Duodenal mucosa (tissue), 2 donors: ENCODE results near the gene INSL4.

ENCODE experiments used
- H3K27ac ChIP-seq: one replicate; pipeline ENCODE4 v1.7.0; 2013; ENCODE audit warnings: low read depth, low read length
- H3K27me3 ChIP-seq, 2 donors: one replicate each; pipeline ENCODE4 v1.7.0; 2013; ENCODE audit warnings: low read length in 2 of 2, control low read depth in 1 of 2; ENCODE audit not compliant: insufficient read depth in 2 of 2, control insufficient read depth in 1 of 2
- H3K36me3 ChIP-seq, 2 donors: one replicate each; pipeline ENCODE4 v1.7.0; 2013; ENCODE audit warnings: low read length in 2 of 2, control low read depth in 1 of 2; ENCODE audit not compliant: insufficient read depth in 2 of 2, control insufficient read depth in 1 of 2
- H3K4me1 ChIP-seq, 2 donors: one replicate each; pipeline ENCODE4 v1.7.0; 2013; ENCODE audit warnings: low read length in 2 of 2, control low read depth in 1 of 2; ENCODE audit not compliant: insufficient read depth in 2 of 2, control insufficient read depth in 1 of 2
- H3K4me3 ChIP-seq, 2 donors: one replicate each; pipeline ENCODE4 v1.7.0; 2013; ENCODE audit warnings: low read length in 2 of 2, low read depth in 1 of 2
- H3K9ac ChIP-seq, 2 donors: one replicate each; pipeline ENCODE4 v1.7.0; 2013; ENCODE audit warnings: low read length in 2 of 2, low read depth in 1 of 2
- H3K9me3 ChIP-seq, 2 donors: one replicate each; pipeline ENCODE4 v1.7.0; 2013; ENCODE audit warnings: low read length in 2 of 2, control low read depth in 1 of 2; ENCODE audit not compliant: control insufficient read depth in 1 of 2

The INSL4 gene

DNA sequence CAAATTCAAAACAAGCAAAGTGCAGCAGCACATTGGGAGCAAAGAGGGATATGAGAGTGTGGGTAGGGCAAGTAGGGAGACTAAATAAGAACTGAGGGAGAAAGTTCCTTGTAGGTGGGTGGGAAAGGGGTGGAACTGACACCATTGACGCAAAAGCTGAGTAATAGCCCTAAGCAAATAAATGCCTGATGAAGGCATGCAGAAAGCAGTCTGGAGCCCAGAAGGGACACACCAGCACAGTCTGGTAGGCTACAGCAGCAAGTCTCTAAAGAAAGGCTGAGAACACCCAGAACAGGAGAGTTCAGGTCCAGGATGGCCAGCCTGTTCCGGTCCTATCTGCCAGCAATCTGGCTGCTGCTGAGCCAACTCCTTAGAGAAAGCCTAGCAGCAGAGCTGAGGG lies at the start of gene INSL4:
INSL4 (plus strand) TSS at position 208 of the 400 bp plus-strand sequence; CDS start at position 313, 105 bp downstream.
- Histone ChIP-seq H3K9me3 (no peaks in the 10 kb centered on the region), H3K27me3 (no peaks in the 10 kb centered on the region), H3K9ac (no peak within 1 kb of the TSS), H3K4me3 (no peak within 1 kb of the TSS), H3K4me1 (no peaks in the 10 kb centered on the region), H3K27ac (no peak within 1 kb of the TSS), H3K36me3 (no peaks in the 10 kb centered on the region)

- no peak overlapping the region for H3K27ac ChIP-seq
- no peaks in the 10 kb centered on the region for H3K27me3 ChIP-seq
- H3K4me3 ChIP-seq: no peak overlapping the region
- H3K4me1 ChIP-seq: no peaks in the 10 kb centered on the region
- no peaks in the 10 kb centered on the region for H3K9me3 ChIP-seq
- H3K36me3 ChIP-seq: no peaks in the 10 kb centered on the region
- H3K9ac ChIP-seq: no peak overlapping the region
Observed at GRCh38 chr9:5184776-5185175, 46.4 kb upstream of the INSL4 start.

- H3K4me1 ChIP-seq: no peaks in the 10 kb centered on the region
- no peaks in the 10 kb centered on the region for H3K27me3 ChIP-seq
- no peak within 1 kb of the TSS for H3K9ac ChIP-seq
- no peaks in the 10 kb centered on the region for H3K36me3 ChIP-seq
- H3K9me3 ChIP-seq: no peaks in the 10 kb centered on the region
- H3K4me3 ChIP-seq: no peak within 1 kb of the TSS
- no peak within 1 kb of the TSS for H3K27ac ChIP-seq
Observed at GRCh38 chr9:5185220-5185840, 45.9 kb upstream of the INSL4 start, which contains the start of gene INSL6. INSL6 (minus strand) TSS chr9:5185639; CDS start chr9:5185602, 37 bp downstream.

DNA sequence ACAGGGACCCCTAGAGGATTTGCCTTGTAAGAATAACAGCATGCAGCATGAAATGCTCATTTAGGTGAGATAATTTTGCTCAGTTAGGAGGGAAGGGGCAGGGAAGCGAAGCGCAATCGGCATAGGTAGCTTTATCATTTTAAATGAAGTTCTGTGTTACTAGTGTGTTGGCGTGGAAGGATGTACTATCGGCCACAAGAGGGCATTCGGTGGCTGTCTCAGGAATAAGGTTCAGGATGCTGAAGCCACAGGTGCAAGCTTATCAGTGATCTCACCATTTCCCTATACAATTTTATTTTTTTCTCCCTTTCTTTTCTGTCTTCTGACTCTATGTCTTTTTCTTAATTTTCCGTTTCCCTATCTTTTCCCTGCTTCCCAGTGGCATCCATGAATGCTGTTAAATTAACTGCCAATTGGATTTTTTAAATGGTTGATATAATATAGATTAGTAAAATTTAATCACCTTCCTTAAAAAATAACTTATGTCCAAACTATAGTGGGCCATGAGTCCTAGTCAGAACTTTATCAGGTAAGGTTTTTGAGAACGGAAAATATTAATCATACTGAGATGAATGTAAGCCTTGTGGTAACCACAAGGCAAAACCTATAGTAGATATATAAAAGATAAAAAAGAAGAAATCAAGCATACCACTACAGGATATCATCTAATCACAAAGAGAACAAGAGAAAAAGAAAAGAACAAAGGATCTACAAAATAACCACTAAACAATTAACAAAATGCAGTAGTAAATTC lies 44.6 kb upstream of the INSL4 start:
- no peaks in the 10 kb centered on the region for H3K36me3 ChIP-seq
- no peaks in the 10 kb centered on the region for H3K27me3 ChIP-seq
- no peaks in the 10 kb centered on the region for H3K4me1 ChIP-seq
- no peak overlapping the region for H3K9ac ChIP-seq
- H3K4me3 ChIP-seq: no peak overlapping the region
- H3K9me3 ChIP-seq: no peaks in the 10 kb centered on the region
- no peak overlapping the region for H3K27ac ChIP-seq

DNA sequence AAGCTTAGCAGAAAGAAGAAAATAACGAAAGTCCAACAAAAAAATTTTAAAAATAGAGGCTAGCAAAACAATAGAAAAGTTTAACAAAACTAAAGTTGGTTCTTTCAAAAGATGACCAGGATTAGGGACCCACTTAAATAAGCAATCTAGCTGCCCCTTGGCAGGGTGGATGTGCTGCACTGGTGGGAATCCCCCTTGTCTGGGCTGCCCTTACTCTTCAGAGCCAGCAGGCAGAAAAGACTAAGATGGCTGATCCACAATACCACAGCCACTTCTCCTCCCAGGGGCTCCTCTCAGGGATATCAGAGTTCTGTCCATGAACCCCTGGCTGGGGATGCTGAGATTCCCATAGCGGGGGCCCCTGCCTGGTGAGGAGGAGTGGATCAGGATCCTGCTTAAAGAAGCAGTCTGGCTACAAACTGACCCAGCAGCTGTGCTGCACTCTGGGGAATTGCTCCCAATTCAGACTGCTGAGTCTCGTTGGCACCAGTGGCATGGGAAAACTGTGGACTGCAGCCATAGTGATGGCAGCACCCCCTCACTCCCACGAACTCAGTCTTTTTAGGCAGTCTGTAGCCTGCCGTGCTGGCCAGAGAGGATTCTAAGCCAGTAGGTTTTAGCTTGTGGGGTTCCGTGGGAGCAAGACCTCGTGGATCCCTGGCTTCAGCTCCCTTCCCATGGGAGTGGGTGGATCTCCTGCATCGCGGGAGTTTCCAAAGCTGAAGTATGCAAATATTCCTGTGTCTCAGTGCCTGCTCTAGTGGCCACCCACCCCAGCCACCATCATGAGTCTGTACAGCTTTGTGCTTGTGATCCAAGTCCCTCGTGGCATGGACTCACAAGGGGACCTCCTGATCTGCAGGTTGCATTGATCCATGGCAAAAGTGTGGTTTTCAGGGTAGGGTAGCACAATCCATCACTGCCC lies 42.9 kb upstream of the INSL4 start:
- no peak overlapping the region for H3K4me3 ChIP-seq
- no peaks in the 10 kb centered on the region for H3K4me1 ChIP-seq
- no peak overlapping the region for H3K9ac ChIP-seq
- H3K27me3 ChIP-seq: no peaks in the 10 kb centered on the region
- H3K27ac ChIP-seq: no peak overlapping the region
- H3K36me3 ChIP-seq: no peaks in the 10 kb centered on the region
- H3K9me3 ChIP-seq: no peaks in the 10 kb centered on the region

GRCh38 chr9:5191985-5192384 lies 39.2 kb upstream of the INSL4 start:
- no peak overlapping the region for H3K27ac ChIP-seq
- no peak overlapping the region for H3K4me3 ChIP-seq
- H3K27me3 ChIP-seq: no peaks in the 10 kb centered on the region
- H3K4me1 ChIP-seq: no peaks in the 10 kb centered on the region
- no peaks in the 10 kb centered on the region for H3K36me3 ChIP-seq
- no peak overlapping the region for H3K9ac ChIP-seq
- H3K9me3 ChIP-seq: no peaks in the 10 kb centered on the region

- H3K27ac ChIP-seq: no peak overlapping the region
- no peaks in the 10 kb centered on the region for H3K9me3 ChIP-seq
- no peak overlapping the region for H3K9ac ChIP-seq
- no peak overlapping the region for H3K4me3 ChIP-seq
- H3K36me3 ChIP-seq: no peaks in the 10 kb centered on the region
- no peaks in the 10 kb centered on the region for H3K27me3 ChIP-seq
- H3K4me1 ChIP-seq: no peaks in the 10 kb centered on the region
Observed at GRCh38 chr9:5193345-5193744, 37.9 kb upstream of the INSL4 start.

DNA sequence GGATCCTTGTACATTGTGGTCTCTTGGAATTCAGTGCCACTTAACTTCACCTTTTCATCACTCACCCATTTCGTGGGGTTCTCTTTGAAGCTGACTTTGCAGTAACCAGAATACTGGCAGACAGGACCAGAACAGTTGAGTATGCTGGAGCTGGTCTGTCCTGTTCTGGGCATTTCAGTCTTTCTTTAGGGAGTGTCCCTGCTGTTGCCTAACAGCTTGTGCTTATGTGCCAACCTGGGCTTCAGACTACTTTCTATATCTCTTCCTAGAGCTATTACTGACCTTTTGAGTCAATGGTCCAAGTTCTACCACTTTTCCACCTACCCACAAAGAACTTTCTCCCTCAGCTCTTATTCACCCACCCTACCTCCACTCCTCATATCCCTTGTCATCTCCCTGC lies 35.8 kb upstream of the INSL4 start:
- H3K27ac ChIP-seq: no peak overlapping the region

DNA sequence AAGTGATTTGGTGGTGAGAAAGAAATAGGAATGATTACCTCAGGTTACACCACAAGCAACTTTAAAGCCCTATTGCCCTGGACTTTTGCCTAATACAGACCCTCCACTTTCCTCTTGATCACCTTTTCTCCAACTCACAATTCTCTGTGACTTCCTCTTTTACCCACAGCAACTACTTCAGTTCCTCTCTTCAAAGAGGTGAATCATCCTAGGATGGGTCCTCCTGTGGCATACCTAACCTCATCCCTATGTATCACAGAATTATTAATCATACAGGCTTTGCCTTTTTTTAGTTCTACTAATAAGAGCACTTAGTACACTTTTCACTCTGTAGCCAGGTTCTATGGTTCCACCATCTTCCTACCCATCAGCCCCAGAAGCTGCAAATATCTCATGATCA lies 26.1 kb upstream of the INSL4 start:
- no peak overlapping the region for H3K27ac ChIP-seq
- H3K4me3 ChIP-seq: no peak overlapping the region
- H3K9ac ChIP-seq: no peak overlapping the region
- H3K9me3 ChIP-seq: no peaks in the 10 kb centered on the region
- H3K27me3 ChIP-seq: no peaks in the 10 kb centered on the region
- no peaks in the 10 kb centered on the region for H3K4me1 ChIP-seq
- H3K36me3 ChIP-seq: no peaks in the 10 kb centered on the region

More for the DNA sequence above, 35.8 kb upstream of the INSL4 start:
- H3K9me3 ChIP-seq: no peaks in the 10 kb centered on the region
- no peak overlapping the region for H3K4me3 ChIP-seq
- no peaks in the 10 kb centered on the region for H3K27me3 ChIP-seq
- no peak overlapping the region for H3K9ac ChIP-seq
- H3K4me1 ChIP-seq: no peaks in the 10 kb centered on the region
- no peaks in the 10 kb centered on the region for H3K36me3 ChIP-seq

- H3K9ac ChIP-seq: no peak overlapping the region
- no peaks in the 10 kb centered on the region for H3K27me3 ChIP-seq
- H3K4me3 ChIP-seq: no peak overlapping the region
Observed at GRCh38 chr9:5230554-5230953, 665 bp upstream of the INSL4 start.

More at GRCh38 chr9:5230554-5230953, 665 bp upstream of the INSL4 start:
- Histone ChIP-seq H3K9me3 (no peaks in the 10 kb centered on the region), H3K27ac (no peak overlapping the region), H3K36me3 (no peaks in the 10 kb centered on the region), H3K4me1 (no peaks in the 10 kb centered on the region)
